Kidney (tissue), 14 donors: Measurements from ENCODE around the gene ZNF831. TPM values are rescaled to one million over a fixed set of nuclear protein-coding genes. Genes with fewer than 3 reads are reported as not detected.

Experiments used
- DNase-seq, 5 donors: peaks; one replicate each; pipeline ENCODE4 v3.0.0-alpha.2; 2013 to 2020
- FAIRE-seq: peaks from 2 replicates; lab custom pipeline; 2012; peaks lifted over from hg19 to GRCh38; lab: Jason Lieb, UNC
- H3K27ac ChIP-seq, 2 donors: one replicate each; pipeline ENCODE4 v1.7.0; 2013; ENCODE audit warnings: low read depth in 2 of 2, low read length in 2 of 2, inconsistent platforms in 1 of 2
- H3K27me3 ChIP-seq: one replicate; pipeline ENCODE4 v1.7.1; 2013; ENCODE audit warnings: low read length, inconsistent platforms; ENCODE audit not compliant: control insufficient read depth, insufficient read depth
- H3K36me3 ChIP-seq, 3 donors: one replicate each; pipeline versions ENCODE4 v1.7.0 to v1.7.1; 2013; ENCODE audit warnings: low read length in 3 of 3, control low read depth in 1 of 3, inconsistent platforms in 1 of 3; ENCODE audit not compliant: insufficient read depth in 3 of 3, control insufficient read depth in 2 of 3
- H3K4me1 ChIP-seq, 3 donors: one replicate each; pipeline versions ENCODE4 v1.7.0 to v1.7.1; 2013; ENCODE audit warnings: low read length in 3 of 3, inconsistent platforms in 1 of 3, low read depth in 1 of 3; ENCODE audit not compliant: control insufficient read depth in 2 of 3, insufficient read depth in 2 of 3
- H3K4me3 ChIP-seq, 3 donors: one replicate each; pipeline versions ENCODE4 v1.7.0 to v1.8.1; 2013; ENCODE audit warnings: low read length in 3 of 3, control low read depth in 1 of 3, inconsistent platforms in 1 of 3
- H3K9ac ChIP-seq, 3 donors: one replicate each; pipeline versions ENCODE4 v1.7.0 to v1.7.1; 2013; ENCODE audit warnings: low read length in 3 of 3, control low read depth in 1 of 3, inconsistent platforms in 1 of 3
- H3K9me3 ChIP-seq, 3 donors: one replicate each; pipeline versions ENCODE4 v1.7.0 to v1.7.1; 2013; ENCODE audit warnings: low read length in 3 of 3, control low read depth in 1 of 3, inconsistent platforms in 1 of 3; ENCODE audit not compliant: control insufficient read depth in 2 of 3, insufficient read depth in 1 of 3
- intact Hi-C: fragments of 100-400 bp; cut with DNase I; formaldehyde crosslinking; loops from one replicate; pipeline ENCODE4 v1.11.1; 2022
- polyA plus RNA-seq: library from polyadenylated mRNA; stranded (reverse); fragments of 350-450 nt; fragmentation: Illumina TruSeq; extraction: RNeasy Lipid Tissue Mini Kit (QIAGEN cat#74804); gene quantifications from one replicate; pipeline ENCODE4 v1.2.3, GENCODE V29; 2014; ENCODE audit warnings: low read depth, low replicate concordance; ENCODE audit not compliant: insufficient read depth
- total RNA-seq: library from RNA; stranded (reverse); fragmentation: NEBNext Ultra II Directional; extraction: Animal tissue kit (Norgen Biotek cat#: 25700); gene quantifications from one replicate; pipeline ENCODE4 v1.2.1, GENCODE V29; 2021
- TF ChIP-seq, protein P1 (sequence below): IDR thresholded peaks from 3 replicates; pipeline ENCODE4 v1.5.1; 2012; ENCODE audit warnings: mild to moderate bottlenecking, moderate library complexity, borderline replicate concordance; ENCODE audit not compliant: insufficient read depth; ENCODE audit errors: extremely low read depth
- donor health status: control.
- donor health status: control.
- donor health status: control.
- donor health status: control.
- donor health status: control.
- donor health status: DM: yes; HTN: yes; CAD: no.
- donor health status: Normal renal cell carcinoma (clear cell type).

The ZNF831 gene
- total and polyA plus RNA-seq, 2 donors from 2014 or later, result 0.04 to 1.9 TPM

DNA sequence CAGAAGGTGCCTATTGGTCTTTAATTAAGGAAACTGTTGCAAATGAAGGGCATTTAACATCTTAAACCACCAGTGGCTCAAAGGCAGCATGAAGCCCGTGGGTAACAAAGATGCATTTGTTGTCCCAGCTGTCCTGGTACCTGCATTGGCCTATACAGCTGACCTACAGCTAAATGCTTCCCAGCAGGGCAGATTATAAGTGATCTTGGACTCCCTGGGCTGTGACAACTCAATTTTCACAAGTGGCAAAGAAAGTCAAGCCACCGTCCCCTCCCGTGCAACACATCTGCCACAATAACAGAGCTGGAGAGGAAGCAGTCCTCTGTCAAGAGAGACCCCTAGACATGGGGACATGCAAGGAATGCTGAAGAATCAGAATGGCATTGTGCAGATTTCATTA, 105.2 kb downstream of the ZNF831 start:
- H3K36me3 ChIP-seq, result no peaks in the 10 kb centered on the region
- no peaks in the 10 kb centered on the region for H3K9me3 ChIP-seq
- no peaks in the 10 kb centered on the region for H3K27me3 ChIP-seq
- intact Hi-C loops, result no loop called here
- H3K9ac ChIP-seq, result no peak overlapping the region
- no peak for FAIRE-seq
- no peak overlapping the region for H3K4me3 ChIP-seq
- no peak overlapping the region for H3K27ac ChIP-seq
- peak in 3 of 5 donors; percentile 14 to 53 (median 22) for DNase-seq
- TF ChIP-seq, protein P1, sequence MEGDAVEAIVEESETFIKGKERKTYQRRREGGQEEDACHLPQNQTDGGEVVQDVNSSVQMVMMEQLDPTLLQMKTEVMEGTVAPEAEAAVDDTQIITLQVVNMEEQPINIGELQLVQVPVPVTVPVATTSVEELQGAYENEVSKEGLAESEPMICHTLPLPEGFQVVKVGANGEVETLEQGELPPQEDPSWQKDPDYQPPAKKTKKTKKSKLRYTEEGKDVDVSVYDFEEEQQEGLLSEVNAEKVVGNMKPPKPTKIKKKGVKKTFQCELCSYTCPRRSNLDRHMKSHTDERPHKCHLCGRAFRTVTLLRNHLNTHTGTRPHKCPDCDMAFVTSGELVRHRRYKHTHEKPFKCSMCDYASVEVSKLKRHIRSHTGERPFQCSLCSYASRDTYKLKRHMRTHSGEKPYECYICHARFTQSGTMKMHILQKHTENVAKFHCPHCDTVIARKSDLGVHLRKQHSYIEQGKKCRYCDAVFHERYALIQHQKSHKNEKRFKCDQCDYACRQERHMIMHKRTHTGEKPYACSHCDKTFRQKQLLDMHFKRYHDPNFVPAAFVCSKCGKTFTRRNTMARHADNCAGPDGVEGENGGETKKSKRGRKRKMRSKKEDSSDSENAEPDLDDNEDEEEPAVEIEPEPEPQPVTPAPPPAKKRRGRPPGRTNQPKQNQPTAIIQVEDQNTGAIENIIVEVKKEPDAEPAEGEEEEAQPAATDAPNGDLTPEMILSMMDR, result no peak
- no peaks in the 10 kb centered on the region for H3K4me1 ChIP-seq

DNA sequence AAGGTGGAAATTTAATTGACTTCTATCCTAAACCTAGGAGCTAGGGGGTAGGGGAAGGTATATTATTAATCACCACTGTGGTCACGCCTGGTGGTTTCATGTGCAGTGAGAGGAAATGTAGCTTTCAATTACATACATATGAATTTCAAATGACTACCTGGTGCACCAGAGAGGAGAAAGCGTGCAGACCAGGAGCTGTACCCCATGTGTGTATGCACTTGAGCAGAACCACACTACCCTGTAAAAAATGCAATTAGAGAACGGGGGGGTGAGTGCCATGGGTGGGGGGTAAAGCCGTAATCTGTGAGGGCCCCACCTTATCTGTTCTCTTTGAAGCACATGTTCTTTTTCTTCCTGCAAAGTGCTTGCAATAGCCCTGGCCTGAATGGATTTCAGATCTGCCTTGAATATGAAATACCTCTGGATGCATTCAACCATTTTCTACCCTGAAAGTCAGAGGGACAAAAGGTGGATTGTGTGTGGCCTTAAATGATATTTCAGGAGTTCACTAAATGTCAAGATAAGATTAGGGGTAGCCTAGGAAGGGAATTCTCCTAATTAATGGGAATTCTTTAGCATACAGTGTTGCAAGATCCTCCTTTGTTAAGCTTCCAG, 105.9 kb downstream of the ZNF831 start:
- DNase-seq (peak in 4 of 5 donors; percentile 57 to 78 (median 64)), FAIRE-seq (no peak)
- Histone ChIP-seq H3K27ac (no peak overlapping the region), H3K27me3 (no peaks in the 10 kb centered on the region), H3K36me3 (no peaks in the 10 kb centered on the region), H3K9ac (no peak overlapping the region), H3K4me3 (no peak overlapping the region), H3K9me3 (no peaks in the 10 kb centered on the region), H3K4me1 (no peaks in the 10 kb centered on the region)
- intact Hi-C loops, result no loop called here
- TF ChIP-seq, protein P1, result no peak

DNA sequence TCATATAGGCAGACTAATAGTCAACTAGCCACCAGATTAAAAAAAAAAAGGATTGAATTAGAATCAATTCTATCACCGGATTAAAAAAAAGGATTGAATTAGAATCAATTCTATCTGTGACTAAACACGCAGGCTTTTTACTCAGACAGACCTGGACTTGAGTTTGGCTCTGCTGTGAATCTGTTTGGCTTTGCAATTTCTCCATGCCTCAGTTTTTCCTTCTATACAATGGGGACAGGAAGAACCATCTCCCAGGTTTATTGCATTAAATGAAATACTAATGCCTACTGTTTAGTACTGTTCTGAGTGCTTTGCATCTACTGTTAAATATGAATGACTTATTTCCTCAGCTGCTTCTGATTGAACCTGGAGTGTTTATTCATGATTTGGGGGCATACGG, 106.8 kb downstream of the ZNF831 start:
- Histone ChIP-seq H3K27ac (no peak overlapping the region), H3K27me3 (no peaks in the 10 kb centered on the region), H3K4me1 (no peaks in the 10 kb centered on the region), H3K9me3 (no peaks in the 10 kb centered on the region), H3K4me3 (no peak overlapping the region), H3K36me3 (no peaks in the 10 kb centered on the region), H3K9ac (no peak overlapping the region)
- TF ChIP-seq, protein P1, result no peak
- FAIRE-seq (no peak), DNase-seq (no peak)
- intact Hi-C loops, result no loop called here
